Gastrocnemius medialis (tissue), 4 donors: ENCODE measurements around the gene RHOU.

Experiments
- CTCF ChIP-seq, 5 experiments: fragments of 450-650 bp in 3 of 5; fragments of 200-600 bp in 2 of 5; sonication (generic) in 2 of 5; IDR thresholded peaks in 4 of 5; conservative IDR thresholded peaks in 1 of 5; 1 replicate in 4 of 5; 2 replicates in 1 of 5; pipeline ENCODE4 v1.5.1; 2016 to 2019; ENCODE audit warnings: antibody characterized with exemption in 5 of 5, mild to moderate bottlenecking in 3 of 5, moderate library complexity in 3 of 5
- POLR2A ChIP-seq, 2 donors: fragments of 450-650 bp; IDR thresholded peaks; one replicate each; pipeline ENCODE4 v1.6.1; 2017; ENCODE audit warnings: antibody characterized with exemption in 2 of 2, mild to moderate bottlenecking in 2 of 2, moderate library complexity in 2 of 2

GRCh38 chr1:228767636-228768354 lies 32.5 kb downstream of the RHOU start:
- TF ChIP-seq CTCF (IDR thresholded peaks at IDR 0.05 in 4 of 5, conservative IDR thresholded peaks at IDR 0.05 in 1 of 5), result no peak
- TF ChIP-seq POLR2A (IDR thresholded peaks at IDR 0.05), result no peak
